HG02840 (cell line): ENCODE results near the gene DNAL4.

ENCODE experiments used
- ATAC-seq: cut with Tn5 transposase; IDR thresholded peaks from one replicate; pipeline ENCODE4 v1.9.1; 2021; ENCODE audit warnings: mild to moderate bottlenecking, moderate library complexity, moderate number of reproducible peaks; ENCODE audit not compliant: unreplicated experiment, low FRiP score

DNAL4 gene

GRCh38 chr22:38741576-38741975 lies 52.4 kb downstream of the DNAL4 start:
- ATAC-seq, result no peak

GRCh38 chr22:38741166-38741565 lies 52.8 kb downstream of the DNAL4 start:
- no peak for ATAC-seq

- ATAC-seq, result no peak
Measured at GRCh38 chr22:38740754-38741153, 53.2 kb downstream of the DNAL4 start.

GRCh38 chr22:38740116-38740723 lies 53.7 kb downstream of the DNAL4 start:
- ATAC-seq, result no peak

- no peak for ATAC-seq
Measured at GRCh38 chr22:38739300-38740055, 54.5 kb downstream of the DNAL4 start.

- ATAC-seq, result no peak
Measured at GRCh38 chr22:38738475-38739070, 55.4 kb downstream of the DNAL4 start.

- ATAC-seq, result no peak
Measured at GRCh38 chr22:38737302-38738060, 56.5 kb downstream of the DNAL4 start.

GRCh38 chr22:38736257-38736570 lies 57.7 kb downstream of the DNAL4 start:
- no peak for ATAC-seq

GRCh38 chr22:38735465-38736256 lies 58.3 kb downstream of the DNAL4 start:
- no peak for ATAC-seq

- ATAC-seq, result no peak
Measured at GRCh38 chr22:38735126-38735464, 58.8 kb downstream of the DNAL4 start.

GRCh38 chr22:38734421-38735100 lies 59.4 kb downstream of the DNAL4 start:
- ATAC-seq, result no peak

GRCh38 chr22:38733724-38734381 lies 60.1 kb downstream of the DNAL4 start:
- no peak for ATAC-seq

- ATAC-seq, result no peak
Measured at GRCh38 chr22:38733329-38733723, 60.6 kb downstream of the DNAL4 start.

- no peak for ATAC-seq
Measured at GRCh38 chr22:38732251-38732815, 61.6 kb downstream of the DNAL4 start.

- no peak for ATAC-seq
Measured at GRCh38 chr22:38731703-38732161, 62.2 kb downstream of the DNAL4 start.

- ATAC-seq, result no peak
Measured at GRCh38 chr22:38730411-38730871, 63.5 kb downstream of the DNAL4 start.

GRCh38 chr22:38729946-38730345 lies 64.0 kb downstream of the DNAL4 start:
- no peak for ATAC-seq

- ATAC-seq, result no peak
Measured at GRCh38 chr22:38728871-38729796, 64.8 kb downstream of the DNAL4 start.
